Measurements from ENCODE around the gene RPS8.

Gene RPS8

DNA sequence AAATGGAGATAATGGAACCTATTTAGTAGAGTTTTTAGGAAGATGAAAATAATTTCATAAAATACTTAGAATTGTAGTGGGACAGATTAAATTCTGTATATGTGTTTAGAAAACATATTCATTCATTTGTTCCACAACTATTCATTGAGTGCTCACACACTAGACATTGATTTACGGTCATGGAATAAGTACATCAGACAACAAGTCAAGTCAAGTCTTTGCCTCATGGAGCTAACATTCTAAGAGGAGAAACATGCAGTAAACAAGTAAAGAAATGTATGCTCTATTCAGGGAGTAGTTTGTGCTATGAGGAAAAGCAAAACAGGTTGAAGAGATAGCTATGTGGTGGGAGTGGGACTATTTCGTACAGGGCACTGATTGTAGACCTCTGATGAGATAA lies 42.0 kb downstream of the RPS8 start:
- H3F3A ChIP-seq (ENCODE audit: insufficient read depth) = peaks cover 30% of the 10 kb centered on the region
- no peaks in the 10 kb centered on the region for H3K27me3 ChIP-seq (ENCODE audit: low read length)
- TF ChIP-seq CTCF (IDR thresholded peaks at IDR 0.05; ENCODE audit: insufficient read depth, low read length, poor library complexity, severe bottlenecking) (no peak), EZH2phosphoT487 (conservative IDR thresholded peaks at IDR 0.05; ENCODE audit: low read length) (no peak)
- no peaks in the 10 kb centered on the region for H3K9me3 ChIP-seq (ENCODE audit: insufficient read depth, low read length)
- no peak overlapping the region for H3K4me2 ChIP-seq (ENCODE audit: low read depth, low read length, poor library complexity, severe bottlenecking)
- no peak overlapping the region for H3K27ac ChIP-seq (ENCODE audit: low read depth, low read length)
- no peak overlapping the region for H3K4me3 ChIP-seq (ENCODE audit: insufficient read depth, low read length, poor library complexity, severe bottlenecking)
- H2AFZ ChIP-seq (ENCODE audit: low read depth, low read length, severe bottlenecking) = no peak overlapping the region
- H3K36me3 ChIP-seq (ENCODE audit: low read length) = no peaks in the 10 kb centered on the region
- H3K9ac ChIP-seq (ENCODE audit: low read length) = no peak overlapping the region
- H3K9me2 ChIP-seq (replicated peaks; ENCODE audit: insufficient read depth, low read length) = no peaks in the 10 kb centered on the region
- no peaks in the 10 kb centered on the region for H4K20me1 ChIP-seq (ENCODE audit: low read depth, low read length)
- H3K79me2 ChIP-seq (ENCODE audit: insufficient read depth, low read length) = no peaks in the 10 kb centered on the region

GRCh38 chr1:44817771-44818495 lies 42.6 kb downstream of the RPS8 start:
- no peaks in the 10 kb centered on the region for H3K36me3 ChIP-seq (ENCODE audit: low read length)
- H3K9ac ChIP-seq (ENCODE audit: low read length) = no peak overlapping the region
- H3K79me2 ChIP-seq (ENCODE audit: insufficient read depth, low read length) = no peaks in the 10 kb centered on the region
- no peaks in the 10 kb centered on the region for H3K9me3 ChIP-seq (ENCODE audit: insufficient read depth, low read length)
- no peaks in the 10 kb centered on the region for H4K20me1 ChIP-seq (ENCODE audit: low read depth, low read length)
- no peak overlapping the region for H3K4me3 ChIP-seq (ENCODE audit: insufficient read depth, low read length, poor library complexity, severe bottlenecking)
- peaks cover 30% of the 10 kb centered on the region for H3F3A ChIP-seq (ENCODE audit: insufficient read depth)
- TF ChIP-seq EZH2phosphoT487 (conservative IDR thresholded peaks at IDR 0.05; ENCODE audit: low read length) = no peak
- H3K27me3 ChIP-seq (ENCODE audit: low read length) = no peaks in the 10 kb centered on the region
- H3K9me2 ChIP-seq (replicated peaks; ENCODE audit: insufficient read depth, low read length) = no peaks in the 10 kb centered on the region
- H3K4me2 ChIP-seq (ENCODE audit: low read depth, low read length, poor library complexity, severe bottlenecking) = no peak overlapping the region
- H3K27ac ChIP-seq (ENCODE audit: low read depth, low read length) = no peak overlapping the region
- H2AFZ ChIP-seq (ENCODE audit: low read depth, low read length, severe bottlenecking) = no peak overlapping the region

GRCh38 chr1:44819196-44819607 lies 43.9 kb downstream of the RPS8 start:
- H3K4me2 ChIP-seq (ENCODE audit: low read depth, low read length, poor library complexity, severe bottlenecking) = peak overlapping the region; percentile 90
- H3K27me3 ChIP-seq (ENCODE audit: low read length) = no peaks in the 10 kb centered on the region
- H3K79me2 ChIP-seq (ENCODE audit: insufficient read depth, low read length) = no peaks in the 10 kb centered on the region
- no peaks in the 10 kb centered on the region for H3K9me3 ChIP-seq (ENCODE audit: insufficient read depth, low read length)
- H3K9ac ChIP-seq (ENCODE audit: low read length) = peak overlapping the region; percentile 61
- H3K27ac ChIP-seq (ENCODE audit: low read depth, low read length) = peak overlapping the region; percentile 94
- H3K9me2 ChIP-seq (replicated peaks; ENCODE audit: insufficient read depth, low read length) = no peaks in the 10 kb centered on the region
- H3K4me3 ChIP-seq (ENCODE audit: insufficient read depth, low read length, poor library complexity, severe bottlenecking) = peak overlapping the region; percentile 45
- H3K36me3 ChIP-seq (ENCODE audit: low read length) = no peaks in the 10 kb centered on the region
- H2AFZ ChIP-seq (ENCODE audit: low read depth, low read length, severe bottlenecking) = peak overlapping the region; percentile 70
- no peaks in the 10 kb centered on the region for H4K20me1 ChIP-seq (ENCODE audit: low read depth, low read length)
- TF ChIP-seq CTCF (IDR thresholded peaks at IDR 0.05; ENCODE audit: insufficient read depth, low read length, poor library complexity, severe bottlenecking) = no peak
- TF ChIP-seq EZH2phosphoT487 (conservative IDR thresholded peaks at IDR 0.05; ENCODE audit: low read length) = no peak
- peaks cover 30% of the 10 kb centered on the region for H3F3A ChIP-seq (ENCODE audit: insufficient read depth)

DNA sequence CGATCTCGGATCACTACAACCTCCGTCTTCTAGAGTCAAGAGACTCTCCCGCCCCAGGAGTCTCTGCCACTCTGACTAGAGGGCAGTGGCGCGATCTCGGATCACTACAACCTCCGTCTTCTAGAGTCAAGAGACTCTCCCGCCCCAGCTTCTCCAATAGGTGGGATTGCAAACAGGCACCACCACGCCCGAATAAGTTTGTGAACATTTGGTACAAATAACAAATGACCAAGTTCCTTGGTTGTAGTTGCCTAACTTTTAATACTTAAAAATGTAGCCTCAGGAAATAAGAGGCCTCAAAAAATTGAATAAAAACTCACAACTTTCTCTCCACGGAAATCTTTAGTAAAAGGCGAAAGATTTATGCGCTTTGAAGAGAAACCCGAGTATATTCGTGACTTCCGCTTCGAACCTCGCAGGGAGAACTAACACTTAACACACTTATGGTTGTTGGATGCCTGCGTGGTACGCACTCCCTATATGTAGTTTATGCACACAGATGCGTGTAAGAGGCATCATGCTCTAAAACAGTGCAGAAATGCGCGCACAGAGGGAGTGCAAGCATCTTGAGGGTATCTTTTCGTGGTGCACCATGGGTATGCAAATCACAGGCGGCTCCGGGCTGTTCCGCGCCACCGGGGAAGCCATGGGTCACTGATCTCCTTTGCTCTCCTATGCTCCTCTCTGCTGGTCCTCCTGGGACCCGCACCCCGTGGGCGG lies 44.4 kb downstream of the RPS8 start:
- Histone ChIP-seq H3K27me3 (ENCODE audit: low read length) (no peaks in the 10 kb centered on the region), H3F3A (ENCODE audit: insufficient read depth) (peaks cover 30% of the 10 kb centered on the region), H3K79me2 (ENCODE audit: insufficient read depth, low read length) (no peaks in the 10 kb centered on the region), H3K9me2 (replicated peaks; ENCODE audit: insufficient read depth, low read length) (no peaks in the 10 kb centered on the region), H3K9me3 (ENCODE audit: insufficient read depth, low read length) (no peaks in the 10 kb centered on the region), H3K4me3 (ENCODE audit: insufficient read depth, low read length, poor library complexity, severe bottlenecking) (peak overlapping the region; percentile 45), H3K9ac (ENCODE audit: low read length) (peak overlapping the region; percentile 61), H3K27ac (ENCODE audit: low read depth, low read length) (peak overlapping the region; percentile 94), H2AFZ (ENCODE audit: low read depth, low read length, severe bottlenecking) (peak overlapping the region; percentile 88), H3K4me2 (ENCODE audit: low read depth, low read length, poor library complexity, severe bottlenecking) (peak overlapping the region; percentile 90), H4K20me1 (ENCODE audit: low read depth, low read length) (no peaks in the 10 kb centered on the region), H3K36me3 (ENCODE audit: low read length) (no peaks in the 10 kb centered on the region)
- TF ChIP-seq CTCF (IDR thresholded peaks at IDR 0.05; ENCODE audit: insufficient read depth, low read length, poor library complexity, severe bottlenecking) (no peak), EZH2phosphoT487 (conservative IDR thresholded peaks at IDR 0.05; ENCODE audit: low read length) (no peak)

Data from SU-DHL-6 (cell line).